ENCODE results near the gene USP28.
"Not testable (repeated sequence)": the region's sequence is repeated elsewhere in the genome, so short reads cannot be mapped to it uniquely, and the experiment has no call there.

The USP28 gene

GRCh38 chr11:113875234-113876073, at the start of gene USP28:
TSS of gene USP28 (minus strand) at chr11:113875572. CDS start at chr11:113875501, 71 bp downstream.
- DNase-seq (ENCODE audit: low spot score) (peak; percentile 99), FAIRE-seq (peak; percentile 91)

GRCh38 chr11:113923572-113923971, 48.2 kb upstream of the USP28 start:
- no peak for FAIRE-seq
- no peak for DNase-seq (ENCODE audit: low spot score)

- not testable (repeated sequence) for FAIRE-seq; DNase-seq (ENCODE audit: low spot score)
Measured at GRCh38 chr11:113911491-113911890, 36.1 kb upstream of the USP28 start.

GRCh38 chr11:113908098-113908497, 32.7 kb upstream of the USP28 start:
- DNase-seq (ENCODE audit: low spot score) (no peak), FAIRE-seq (no peak)

GRCh38 chr11:113907681-113908080, 32.3 kb upstream of the USP28 start:
- FAIRE-seq = no peak

GRCh38 chr11:113907152-113907551, 31.8 kb upstream of the USP28 start:
- FAIRE-seq = no peak
- no peak for DNase-seq (ENCODE audit: low spot score)

More at GRCh38 chr11:113907681-113908080, 32.3 kb upstream of the USP28 start:
- DNase-seq (ENCODE audit: low spot score) = no peak

GRCh38 chr11:113906516-113906915, 31.1 kb upstream of the USP28 start:
- FAIRE-seq = no peak

GRCh38 chr11:113906038-113906437, 30.7 kb upstream of the USP28 start:
- FAIRE-seq = no peak
- peak; percentile 23 for DNase-seq (ENCODE audit: low spot score)

More at GRCh38 chr11:113906516-113906915, 31.1 kb upstream of the USP28 start:
- DNase-seq (ENCODE audit: low spot score) = no peak

- FAIRE-seq = peak; percentile 5
Measured at GRCh38 chr11:113904379-113905101, 29.2 kb upstream of the USP28 start, which contains the start of gene HTR3B. TSS of gene HTR3B (plus strand) at chr11:113904796. CDS start at chr11:113904934, 138 bp downstream.

GRCh38 chr11:113901141-113901540, 25.8 kb upstream of the USP28 start:
- FAIRE-seq (peak; percentile 27), DNase-seq (ENCODE audit: low spot score) (no peak)

More at GRCh38 chr11:113904379-113905101, 29.2 kb upstream of the USP28 start, which contains the start of gene HTR3B:
- no peak for DNase-seq (ENCODE audit: low spot score)

- DNase-seq (ENCODE audit: low spot score) (peak; percentile 58), FAIRE-seq (no peak)
Measured at GRCh38 chr11:113896156-113896879, 20.9 kb upstream of the USP28 start.

- DNase-seq (ENCODE audit: low spot score) = no peak
Measured at GRCh38 chr11:113895367-113896155, 20.2 kb upstream of the USP28 start.

GRCh38 chr11:113894421-113894996, 19.1 kb upstream of the USP28 start:
- FAIRE-seq = no peak
- no peak for DNase-seq (ENCODE audit: low spot score)

More at GRCh38 chr11:113895367-113896155, 20.2 kb upstream of the USP28 start:
- FAIRE-seq = no peak

- DNase-seq (ENCODE audit: low spot score) (no peak), FAIRE-seq (no peak)
Measured at GRCh38 chr11:113888848-113889247, 13.5 kb upstream of the USP28 start.

- no peak for FAIRE-seq
- no peak for DNase-seq (ENCODE audit: low spot score)
Measured at GRCh38 chr11:113885897-113886296, 10.5 kb upstream of the USP28 start.

- FAIRE-seq (no peak), DNase-seq (ENCODE audit: low spot score) (no peak)
Measured at GRCh38 chr11:113884361-113884836, 9.0 kb upstream of the USP28 start.

- FAIRE-seq (no peak), DNase-seq (ENCODE audit: low spot score) (no peak)
Measured at GRCh38 chr11:113881856-113882255, 6.5 kb upstream of the USP28 start.

- DNase-seq (ENCODE audit: low spot score) = no peak
- FAIRE-seq = no peak
Measured at GRCh38 chr11:113880971-113881370, 5.6 kb upstream of the USP28 start.

- FAIRE-seq; DNase-seq (ENCODE audit: low spot score): not testable (repeated sequence)
Measured at GRCh38 chr11:113879446-113879845, 4.1 kb upstream of the USP28 start.

- no peak for DNase-seq (ENCODE audit: low spot score)
- no peak for FAIRE-seq
Measured at GRCh38 chr11:113877670-113878055, 2.3 kb upstream of the USP28 start.
